Mucosa of gallbladder (tissue), 1 donor: ENCODE results near the gene CDHR3. TPM values are rescaled to one million over a fixed set of nuclear protein-coding genes. Genes with fewer than 3 reads are reported as not detected.
"Not testable (repeated sequence)": the region's sequence is repeated elsewhere in the genome, so short reads cannot be mapped to it uniquely, and the experiment has no call there.

ENCODE experiments used
- DNase-seq: peaks from one replicate; pipeline ENCODE4 v3.0.0-alpha.2; 2020; ENCODE audit warnings: low spot score
- total RNA-seq: library from RNA; stranded (reverse); gene quantifications from one replicate; pipeline ENCODE4 v1.2.1, GENCODE V29; 2021
- donor health status: DM: no; HTN: no; CAD: no.

The CDHR3 gene
- total RNA-seq, 1 donor from 2014 or later = 3.1 TPM

DNA sequence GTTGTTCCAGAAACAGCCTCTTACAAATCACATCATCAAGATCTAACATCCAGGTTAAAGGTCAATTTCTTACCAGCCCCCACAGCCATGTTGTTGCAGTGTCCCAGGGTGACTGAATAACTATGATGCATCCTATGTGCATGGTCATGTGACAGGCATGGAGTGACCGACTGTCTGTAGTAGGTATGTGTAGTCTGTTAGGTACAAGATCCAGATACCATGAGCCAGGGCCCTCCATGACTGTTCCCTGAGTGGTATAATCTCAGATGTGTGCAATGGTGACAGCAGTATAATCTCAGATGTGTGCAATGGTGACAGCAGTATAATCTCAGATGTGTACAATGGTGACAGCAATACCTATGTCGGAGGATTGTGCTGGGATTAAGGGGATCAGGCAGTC is 8.8 kb downstream of the CDHR3 start:
- no peak for DNase-seq

DNA sequence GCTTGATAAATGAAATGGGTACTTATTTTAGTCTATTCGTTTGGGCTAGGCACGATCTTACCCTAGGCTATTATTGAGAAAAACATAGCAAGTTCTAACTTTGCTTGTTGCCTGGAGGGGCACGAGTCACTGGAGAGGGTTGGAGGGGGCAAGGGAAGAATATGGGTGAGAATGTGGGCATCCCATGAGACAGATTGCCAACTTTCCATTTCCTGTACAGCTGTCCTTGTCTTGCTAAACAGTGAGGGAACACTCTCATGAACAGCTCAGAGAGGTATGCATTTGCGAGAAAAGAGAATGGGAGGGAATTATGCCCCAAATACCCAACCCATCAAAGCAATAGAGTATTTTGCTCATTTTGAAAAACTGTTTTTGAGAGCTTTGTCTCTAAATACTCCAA is 9.2 kb downstream of the CDHR3 start:
- no peak for DNase-seq

DNA sequence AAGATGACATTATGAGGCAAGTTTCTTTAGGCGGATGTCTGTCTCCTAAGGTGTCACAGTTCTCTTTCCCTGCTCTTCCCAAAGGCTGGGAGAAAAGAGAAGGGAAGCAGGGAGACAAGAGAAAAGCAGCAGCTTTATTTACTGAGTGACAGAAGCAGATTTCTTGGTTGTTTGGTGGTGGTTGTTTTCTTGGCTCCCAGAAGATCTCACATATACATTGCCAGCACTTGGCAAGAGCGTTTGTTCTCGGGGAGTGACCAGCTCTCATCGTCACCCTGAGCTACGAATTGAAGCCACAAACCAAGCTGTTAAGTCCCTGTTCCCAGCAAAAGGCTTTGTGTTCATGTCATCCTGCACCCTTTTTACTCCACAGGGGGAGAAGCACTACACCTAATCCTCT is 11.4 kb downstream of the CDHR3 start:
- DNase-seq = no peak

- no peak for DNase-seq
These were observed 12.8 kb downstream of the CDHR3 start for GRCh38 chr7:105975770-105976417.

DNA sequence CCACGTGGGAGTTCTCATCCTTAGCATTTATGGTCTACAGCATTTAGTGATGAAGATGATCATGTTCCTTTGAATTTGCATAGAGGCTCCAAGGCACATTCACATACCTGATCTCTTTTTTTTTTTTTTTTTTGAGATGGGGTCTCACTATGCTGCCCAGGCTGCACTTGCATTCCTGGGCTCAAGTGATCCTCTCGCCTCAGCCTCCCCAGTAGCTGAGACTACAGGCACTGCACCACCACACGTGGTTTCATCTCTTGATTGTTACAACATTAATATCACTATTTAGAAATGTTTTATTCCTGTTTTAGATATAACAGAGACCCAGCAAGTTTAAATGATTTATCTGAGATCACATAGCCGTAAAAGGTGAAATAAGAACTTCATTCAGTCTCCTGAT is 13.8 kb downstream of the CDHR3 start:
- DNase-seq = no peak

GRCh38 chr7:105978035-105978434 is 15.0 kb downstream of the CDHR3 start:
- DNase-seq = no peak

- DNase-seq = no peak
These were observed 15.9 kb downstream of the CDHR3 start for GRCh38 chr7:105978974-105979373.

- no peak for DNase-seq
These were observed 16.3 kb downstream of the CDHR3 start for GRCh38 chr7:105979405-105979804.

DNA sequence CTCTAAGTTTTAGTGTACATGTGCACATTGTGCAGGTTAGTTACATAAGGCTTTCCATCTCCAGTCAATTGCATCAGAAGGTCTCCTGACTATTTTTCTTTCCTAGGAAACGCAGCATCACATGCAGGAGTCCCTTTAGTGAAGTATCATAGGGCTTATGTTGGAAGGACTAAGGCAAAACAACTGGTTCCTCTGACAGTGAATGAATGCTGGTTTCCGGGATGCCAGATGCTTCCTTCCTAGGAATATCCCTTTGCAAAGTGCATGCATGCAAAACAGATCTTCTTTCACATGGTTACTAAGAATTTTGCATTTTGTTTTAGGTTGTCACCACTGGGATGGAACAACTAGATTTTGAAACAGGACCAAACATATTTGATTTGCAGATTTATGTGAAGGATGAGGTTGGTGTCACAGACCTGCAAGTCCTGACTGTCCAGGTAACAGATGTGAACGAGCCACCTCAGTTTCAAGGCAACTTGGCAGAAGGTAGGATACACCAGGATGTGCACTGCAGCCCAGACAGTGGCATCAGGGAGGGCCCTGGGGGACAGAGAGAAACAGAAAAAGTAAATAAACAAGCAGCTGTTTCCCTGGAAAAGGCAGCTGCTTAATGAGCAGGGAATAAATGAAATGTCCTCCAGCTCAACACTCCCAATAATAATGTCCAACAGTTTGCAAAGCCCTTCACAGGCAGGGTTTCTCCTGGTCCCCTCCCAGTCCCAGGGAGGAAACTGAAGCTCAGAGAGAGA is 17.8 kb downstream of the CDHR3 start:
- DNase-seq = no peak

DNA sequence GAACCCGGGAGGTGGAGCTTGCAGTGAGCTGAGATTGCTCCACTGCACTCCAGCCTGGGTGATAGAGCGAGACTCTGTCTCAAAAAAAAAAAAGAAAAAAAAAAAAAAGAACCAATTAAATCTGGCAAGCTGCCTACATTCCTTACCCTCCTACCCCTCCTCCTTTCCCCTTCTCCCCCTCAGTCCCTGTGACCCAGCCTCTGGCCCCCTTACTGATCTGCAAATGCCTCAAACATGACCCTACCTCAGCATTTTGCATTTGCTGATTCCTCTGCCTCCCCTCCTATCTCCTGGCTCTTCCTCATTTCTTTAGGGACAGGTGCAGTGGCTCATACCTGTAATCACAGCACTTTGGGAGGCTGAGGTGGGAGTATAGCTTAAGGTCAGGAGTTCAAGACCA is 19.3 kb downstream of the CDHR3 start:
- DNase-seq = no peak

GRCh38 chr7:105984808-105985207 is 21.7 kb downstream of the CDHR3 start:
- not testable (repeated sequence) for DNase-seq

DNA sequence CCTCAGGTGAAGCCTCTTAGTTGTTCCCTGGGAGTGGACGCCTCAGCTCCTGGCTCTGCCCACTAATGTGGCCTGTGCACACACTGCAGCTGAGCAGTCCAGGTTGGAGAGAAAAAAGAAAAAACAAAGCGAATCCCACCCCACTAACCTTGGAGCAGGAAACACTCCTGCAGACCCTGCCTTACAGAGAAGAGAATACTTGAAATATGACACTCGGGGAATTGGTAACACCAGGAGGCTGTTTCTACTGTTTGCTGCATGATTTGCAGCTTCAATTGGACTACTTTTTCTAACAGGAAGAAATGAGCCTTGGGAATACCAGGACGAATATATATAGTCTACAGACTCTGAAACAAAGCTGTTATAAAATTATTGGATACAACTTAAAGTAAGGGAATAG is 22.2 kb downstream of the CDHR3 start:
- DNase-seq = no peak

GRCh38 chr7:105985672-105986215 is 22.7 kb downstream of the CDHR3 start:
- no peak for DNase-seq

GRCh38 chr7:105987046-105987445 is 24.0 kb downstream of the CDHR3 start:
- no peak for DNase-seq

GRCh38 chr7:105988276-105988675 is 25.2 kb downstream of the CDHR3 start:
- DNase-seq = no peak

- DNase-seq = no peak
These were observed 26.1 kb downstream of the CDHR3 start for GRCh38 chr7:105989191-105989590.

DNA sequence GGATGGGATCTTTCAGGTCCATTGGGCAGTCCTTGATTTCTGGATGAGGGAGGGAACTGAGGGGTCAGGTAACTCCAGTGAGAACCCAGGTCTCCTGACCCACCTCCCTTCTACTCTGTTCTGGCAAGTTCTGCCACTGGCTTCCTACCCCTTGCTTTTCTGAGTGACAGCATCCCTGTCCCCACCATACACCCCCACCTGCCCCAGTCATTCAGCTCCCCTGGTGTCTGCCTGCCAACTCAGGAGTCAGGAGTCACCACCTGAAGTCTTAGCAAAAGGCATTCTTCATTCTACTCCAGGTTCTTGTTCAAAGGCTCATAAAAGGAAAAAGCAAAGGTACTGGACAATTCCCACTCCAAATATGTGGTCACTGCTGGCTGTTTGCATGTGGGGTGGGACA is 26.6 kb downstream of the CDHR3 start:
- DNase-seq = no peak

GRCh38 chr7:105990141-105990540 is 27.1 kb downstream of the CDHR3 start:
- DNase-seq = no peak

GRCh38 chr7:105990727-105991453 is 27.8 kb downstream of the CDHR3 start:
- DNase-seq = no peak

GRCh38 chr7:105992905-105993304 is 29.8 kb downstream of the CDHR3 start:
- no peak for DNase-seq

GRCh38 chr7:105996860-105997737 is 34.0 kb downstream of the CDHR3 start:
- DNase-seq = no peak

DNA sequence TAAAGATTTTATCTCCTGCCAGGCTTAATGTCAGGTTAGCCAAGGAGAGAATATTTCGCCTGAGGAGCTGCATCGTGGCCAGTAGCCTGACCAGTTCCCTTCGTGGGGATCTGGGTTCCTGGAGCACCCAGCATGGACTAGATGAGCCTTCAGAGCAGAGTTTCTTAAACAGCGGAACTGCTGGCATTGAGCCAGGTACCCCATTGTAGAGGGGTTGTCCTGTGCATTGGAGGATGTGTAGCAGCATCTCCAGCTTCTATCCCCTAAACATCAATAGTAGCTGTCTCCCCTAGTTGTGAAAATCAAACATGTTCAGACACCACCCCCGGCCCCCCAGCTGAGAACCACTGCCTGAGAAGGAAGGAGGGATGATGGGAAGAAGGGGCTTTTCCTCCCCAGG is 36.2 kb downstream of the CDHR3 start:
- no peak for DNase-seq
